RPMI8226 (cell line): ENCODE results near the gene MCU.
"Not testable (repeated sequence)": the region's sequence is repeated elsewhere in the genome, so short reads cannot be mapped to it uniquely, and the experiment has no call there.

Source experiments
- DNase-seq: peaks from one replicate; pipeline ENCODE4 v3.0.0-alpha.2; 2015

MCU gene

GRCh38 chr10:72691863-72692743 is at the start of gene MCU:
Gene MCU, plus strand, starts transcription at chr10:72692143. Its CDS starts 9 bp downstream, at chr10:72692152.
- DNase-seq, result peak; percentile 90

DNA sequence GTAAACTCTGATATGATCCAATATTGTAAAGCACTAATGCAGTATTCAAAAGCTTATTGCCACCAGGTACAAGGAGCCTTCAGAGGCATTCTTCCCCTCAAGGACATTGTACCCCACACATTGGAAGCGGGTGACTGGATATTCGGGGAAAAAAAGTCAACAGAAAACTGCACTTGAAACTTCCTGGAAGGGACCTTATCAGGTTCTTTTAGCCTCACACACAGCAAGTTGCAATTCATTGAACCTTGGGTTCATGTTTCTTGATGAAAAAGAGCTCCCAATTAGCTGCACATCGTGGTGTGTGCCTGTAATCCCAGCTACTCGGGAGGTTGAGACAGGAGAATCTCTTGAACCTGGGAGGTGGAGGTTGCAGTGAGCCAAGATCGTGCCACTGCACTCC is 49.6 kb upstream of the MCU start:
- no peak for DNase-seq

GRCh38 chr10:72645263-72645858 is 46.6 kb upstream of the MCU start:
- DNase-seq, result no peak

DNA sequence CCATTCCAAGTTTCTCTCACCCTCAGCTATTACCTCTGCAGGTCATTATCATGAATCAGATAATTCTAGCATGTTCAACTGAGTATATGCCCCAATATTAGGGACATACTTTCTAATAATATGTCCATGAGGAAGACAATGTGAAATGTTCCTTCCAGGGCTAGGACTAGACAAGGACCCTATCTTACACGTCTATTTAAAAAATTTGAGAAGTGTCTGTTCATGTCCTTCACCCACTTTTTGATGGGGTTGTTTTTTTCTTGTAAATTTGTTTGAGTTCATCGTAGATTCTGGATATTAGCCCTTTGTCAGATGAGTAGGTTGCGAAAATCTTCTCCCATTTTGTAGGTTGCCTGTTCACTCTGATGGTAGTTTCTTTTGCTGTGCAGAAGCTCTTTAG is 45.0 kb upstream of the MCU start:
- DNase-seq, result not testable (repeated sequence)

DNA sequence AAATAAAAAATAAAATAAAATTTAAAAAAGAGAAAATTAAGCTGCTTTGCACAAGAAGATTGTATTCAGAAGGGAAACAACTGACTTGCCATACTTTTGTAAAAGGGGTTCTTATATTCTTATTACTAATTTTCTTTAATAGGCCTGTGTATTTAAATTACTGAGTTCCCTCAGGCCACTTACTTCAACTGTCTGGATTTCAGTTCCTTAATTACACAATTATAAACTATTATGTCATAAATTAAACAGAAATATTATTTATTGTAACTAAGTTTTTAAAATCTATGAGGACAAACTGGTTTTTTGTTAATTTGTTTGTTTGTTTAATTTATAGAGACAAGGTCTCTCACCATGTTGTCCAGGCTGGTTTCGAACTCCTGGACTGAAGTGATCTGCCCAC is 43.6 kb upstream of the MCU start:
- no peak for DNase-seq

GRCh38 chr10:72649291-72649690 is 42.7 kb upstream of the MCU start:
- DNase-seq, result no peak

DNA sequence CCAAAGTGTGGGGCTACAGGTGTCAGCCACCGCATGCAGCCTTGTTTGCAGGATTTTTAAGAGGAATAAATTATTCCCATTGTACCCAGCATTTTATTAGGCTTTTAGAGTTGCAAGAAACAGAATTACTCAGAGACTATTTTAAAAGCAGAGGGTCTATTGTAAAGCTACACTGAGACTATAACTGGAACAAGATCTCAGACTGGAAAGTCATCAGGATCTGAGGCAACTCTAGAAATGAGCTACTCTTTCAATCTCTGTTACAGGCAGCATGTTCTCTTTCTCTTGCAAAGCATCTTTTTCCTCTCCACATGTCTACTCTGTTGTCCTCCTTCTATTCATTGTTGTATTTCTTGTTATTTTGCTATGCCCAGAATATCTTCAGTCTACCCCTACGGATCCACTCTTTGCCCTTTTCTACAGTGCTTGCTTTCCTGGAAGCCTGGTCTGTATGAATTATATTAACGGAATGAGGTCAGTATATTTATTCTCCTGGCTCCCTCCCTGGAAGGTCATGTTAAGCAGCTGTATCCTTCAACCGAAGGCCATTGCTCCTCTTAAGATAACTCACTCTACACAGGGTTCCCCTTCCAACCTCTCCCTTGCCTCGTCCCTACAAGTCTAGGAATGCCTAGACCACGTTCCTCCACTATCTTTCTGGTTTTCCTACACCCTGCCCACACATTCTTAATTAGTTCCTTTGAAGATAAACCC is 38.4 kb upstream of the MCU start:
- no peak for DNase-seq

GRCh38 chr10:72654720-72655119 is 37.2 kb upstream of the MCU start:
- DNase-seq, result no peak

DNA sequence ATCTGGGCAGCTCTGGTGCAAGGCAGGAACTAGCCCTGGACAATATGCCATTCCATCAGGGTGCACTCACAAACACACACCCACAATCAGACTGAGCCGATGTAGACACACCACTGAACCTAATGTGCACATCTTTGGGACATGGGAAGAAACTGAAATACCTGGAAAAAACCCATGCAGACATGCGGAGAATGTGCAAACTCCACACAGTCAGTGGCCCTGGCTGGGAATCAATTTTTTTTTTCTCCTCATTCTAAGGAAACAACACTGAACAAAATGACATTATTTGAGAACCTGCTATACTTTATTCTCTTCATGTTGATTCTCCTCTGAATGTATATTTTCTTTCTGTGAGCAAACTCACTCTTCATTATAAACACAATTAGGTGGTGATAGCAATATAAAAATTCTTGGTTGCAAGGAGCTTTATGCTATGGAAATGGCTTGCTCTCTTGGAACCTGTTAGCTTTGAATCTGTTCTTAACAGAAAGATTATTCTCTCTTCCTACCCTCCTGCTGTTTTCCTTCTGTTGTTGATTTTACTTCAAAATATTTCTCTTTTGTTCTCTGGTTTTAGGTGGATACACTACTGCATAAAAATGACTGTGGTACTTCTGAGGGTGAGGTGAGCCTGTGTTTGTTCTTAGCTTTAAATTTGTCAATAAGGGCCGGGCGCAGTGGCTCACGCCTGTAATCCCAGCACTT is 33.1 kb upstream of the MCU start:
- no peak for DNase-seq

GRCh38 chr10:72659694-72660093 is 32.2 kb upstream of the MCU start:
- DNase-seq, result no peak

GRCh38 chr10:72660220-72660619 is 31.7 kb upstream of the MCU start:
- DNase-seq, result no peak

- DNase-seq, result no peak
Measured at GRCh38 chr10:72661431-72661830, 30.5 kb upstream of the MCU start.

- no peak for DNase-seq
Measured at GRCh38 chr10:72663971-72664370, 28.0 kb upstream of the MCU start.

GRCh38 chr10:72665925-72666324 is 26.0 kb upstream of the MCU start:
- no peak for DNase-seq

GRCh38 chr10:72667207-72667864 is 24.6 kb upstream of the MCU start:
- DNase-seq, result no peak

DNA sequence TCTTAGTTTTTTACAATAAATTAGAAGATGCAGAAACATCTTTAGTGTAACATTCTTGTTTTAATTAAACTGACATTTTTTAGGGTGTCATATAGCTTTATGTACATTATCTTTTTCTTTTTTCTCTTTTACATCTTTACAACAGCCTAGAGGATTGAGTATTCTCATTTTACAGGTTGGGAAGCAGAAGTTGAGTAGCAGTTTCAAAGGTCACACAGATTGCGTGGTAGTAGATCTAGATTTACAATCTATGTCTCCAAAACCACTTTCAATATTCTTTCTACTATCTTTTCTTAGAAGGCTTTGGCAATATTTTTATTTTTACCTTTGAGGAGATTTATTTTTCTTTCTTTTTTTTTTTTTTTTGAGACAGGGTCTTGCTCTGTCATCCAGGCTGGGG is 18.7 kb upstream of the MCU start:
- DNase-seq, result no peak

DNA sequence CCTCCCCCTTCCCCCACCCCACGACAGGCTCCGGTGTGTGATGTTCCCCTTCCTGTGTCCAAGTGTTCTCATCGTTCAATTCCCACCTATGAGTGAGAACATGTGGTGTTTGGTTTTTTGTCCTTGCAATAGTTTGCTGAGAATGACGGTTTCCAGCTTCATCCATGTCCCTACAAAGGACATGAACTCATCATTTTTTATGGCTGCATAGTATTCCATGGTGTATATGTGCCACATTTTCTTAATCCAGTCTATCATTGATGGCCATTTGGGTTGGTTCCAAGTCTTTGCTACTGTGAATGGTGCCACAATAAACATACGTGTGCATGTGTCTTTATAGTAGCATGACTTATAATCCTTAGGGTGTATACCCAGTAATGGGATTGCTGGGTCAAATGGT is 17.8 kb upstream of the MCU start:
- not testable (repeated sequence) for DNase-seq

- DNase-seq, result no peak
Measured at GRCh38 chr10:72679838-72680241, 12.1 kb upstream of the MCU start.

DNA sequence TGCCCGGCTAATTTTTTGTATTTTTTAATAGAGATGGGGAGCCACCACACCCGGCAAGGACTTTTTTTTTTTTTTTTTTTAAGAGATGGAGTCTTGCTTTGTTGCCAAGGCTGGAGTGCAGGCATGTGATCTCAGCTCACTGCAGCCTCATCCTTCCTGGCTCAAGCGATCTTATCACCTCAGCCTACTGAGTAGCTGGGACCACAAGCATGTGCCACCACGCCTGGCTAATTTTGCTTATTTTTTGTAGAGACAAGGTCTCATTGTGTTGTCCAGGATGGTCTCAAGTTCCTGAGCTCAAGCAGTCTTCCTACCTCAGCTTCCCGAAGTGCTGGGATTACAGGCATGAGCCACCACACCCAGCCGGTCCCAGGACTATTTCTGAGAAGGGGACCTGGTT is 9.3 kb upstream of the MCU start:
- DNase-seq, result no peak

GRCh38 chr10:72685264-72685921 is 6.5 kb upstream of the MCU start:
- no peak for DNase-seq

DNA sequence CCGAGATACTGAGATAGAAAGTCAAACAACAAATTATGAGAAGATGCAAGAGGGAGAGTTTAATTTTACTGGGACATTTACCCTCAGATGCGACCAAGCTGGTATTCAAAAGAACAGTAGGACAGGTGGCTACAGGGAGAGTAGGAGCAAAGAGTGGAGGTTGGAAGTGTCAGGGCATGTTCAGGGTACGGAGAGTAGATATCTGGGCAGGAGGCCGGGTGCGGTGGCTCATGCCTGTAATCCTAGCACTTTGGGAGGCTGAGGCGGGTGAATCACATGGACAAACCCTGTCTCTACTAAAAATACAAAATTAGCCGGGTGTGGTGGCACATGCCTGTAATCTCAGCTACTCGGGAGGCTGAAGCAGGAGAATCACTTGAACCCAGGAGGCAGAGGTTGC is 5.5 kb upstream of the MCU start:
- not testable (repeated sequence) for DNase-seq

- DNase-seq, result no peak
Measured at GRCh38 chr10:72687035-72687434, 4.9 kb upstream of the MCU start.
